Ascending aorta (tissue), 2 donors: ENCODE data around the gene SPG7. TPM values are rescaled to one million over a fixed set of nuclear protein-coding genes. Genes with fewer than 3 reads are reported as not detected.
A peak's percentile ranks its signal among the peaks of the same experiment; 100 is the strongest.

Experiments used
- DNase-seq, 2 donors: peaks; one replicate each; pipeline ENCODE4 v3.0.0-alpha.2; 2019; ENCODE audit warnings: low spot score in 2 of 2
- H3K27ac ChIP-seq, 2 donors: fragments of 200-600 bp; sonication (generic); one replicate each; pipeline ENCODE4 v1.5.1; 2016 to 2017; ENCODE audit warnings: mild to moderate bottlenecking in 1 of 2
- H3K27me3 ChIP-seq: fragments of 200-600 bp; sonication (generic); one replicate; pipeline ENCODE4 v1.5.1; 2017
- H3K36me3 ChIP-seq, 2 donors: fragments of 200-600 bp; sonication (generic); one replicate each; pipeline ENCODE4 v1.5.1; 2016
- H3K4me1 ChIP-seq, 2 donors: fragments of 200-600 bp; sonication (generic); one replicate each; pipeline ENCODE4 v1.5.1; 2016 to 2017; ENCODE audit warnings: mild to moderate bottlenecking in 1 of 2
- H3K4me3 ChIP-seq, 2 donors: fragments of 200-600 bp; sonication (generic); one replicate each; pipeline ENCODE4 v1.5.1; 2016 to 2017; ENCODE audit warnings: mild to moderate bottlenecking in 1 of 2
- H3K9me3 ChIP-seq, 2 donors: fragments of 200-600 bp; sonication (generic); one replicate each; pipeline ENCODE4 v1.5.1; 2016
- intact Hi-C: fragments of 100-400 bp; cut with DNase I; formaldehyde crosslinking; loops from one replicate; pipeline ENCODE4 v1.15.1; 2023
- total RNA-seq: library from RNA; depleted of rRNA; stranded (reverse); fragments of >200 nt; gene quantifications from one replicate; pipeline ENCODE4 v1.1.0, GENCODE V29; 2016
- TF ChIP-seq, protein P1 (sequence below), 3 experiments: fragments of 200-600 bp in 2 of 3; fragments of 450-650 bp in 1 of 3; sonication (generic) in 2 of 3; IDR thresholded peaks; one replicate each; pipeline ENCODE4 v1.5.1; 2016 to 2019; ENCODE audit warnings: antibody characterized with exemption in 3 of 3, mild to moderate bottlenecking in 1 of 3, moderate library complexity in 1 of 3

SPG7 gene
- total RNA-seq, 1 donor from 2014 or later: 108 TPM

DNA sequence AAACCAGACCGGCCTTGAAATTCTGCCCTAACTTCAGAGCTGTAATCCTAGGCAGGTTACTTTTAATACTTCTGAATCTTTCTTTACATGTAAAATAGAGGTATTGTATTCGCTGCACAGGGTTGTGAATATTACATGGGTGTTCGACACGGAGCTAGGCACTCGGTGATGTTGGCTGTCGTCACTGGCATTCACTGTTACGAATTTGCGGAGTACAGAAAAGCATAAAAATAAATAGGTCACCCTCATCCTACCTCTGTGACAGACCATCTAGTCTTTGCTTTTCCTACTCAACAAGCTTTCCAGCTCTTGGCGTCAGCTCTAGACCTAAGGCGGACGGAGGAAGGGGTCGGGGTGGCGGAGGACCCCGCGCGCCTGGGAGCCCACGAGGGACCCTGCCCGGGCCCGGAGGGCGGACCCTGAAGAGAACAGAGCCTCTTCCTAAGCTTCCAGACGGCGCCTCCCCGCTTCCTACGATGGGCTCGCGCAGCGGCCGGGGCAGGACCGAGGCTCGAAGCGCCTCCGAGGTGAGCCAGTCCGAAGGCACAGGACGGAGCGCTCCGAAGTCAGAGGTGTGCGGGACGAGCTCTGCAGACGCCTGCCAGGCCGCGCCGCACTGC is 879 bp upstream of the SPG7 start:
- DNase-seq: no peak
- intact Hi-C loops: loop anchor here (5.0 kb wide), 4 partner anchors 50 to 265 kb away; partner anchors contain the start of genes CHMP1A and SPATA33
- TF ChIP-seq, protein P1, sequence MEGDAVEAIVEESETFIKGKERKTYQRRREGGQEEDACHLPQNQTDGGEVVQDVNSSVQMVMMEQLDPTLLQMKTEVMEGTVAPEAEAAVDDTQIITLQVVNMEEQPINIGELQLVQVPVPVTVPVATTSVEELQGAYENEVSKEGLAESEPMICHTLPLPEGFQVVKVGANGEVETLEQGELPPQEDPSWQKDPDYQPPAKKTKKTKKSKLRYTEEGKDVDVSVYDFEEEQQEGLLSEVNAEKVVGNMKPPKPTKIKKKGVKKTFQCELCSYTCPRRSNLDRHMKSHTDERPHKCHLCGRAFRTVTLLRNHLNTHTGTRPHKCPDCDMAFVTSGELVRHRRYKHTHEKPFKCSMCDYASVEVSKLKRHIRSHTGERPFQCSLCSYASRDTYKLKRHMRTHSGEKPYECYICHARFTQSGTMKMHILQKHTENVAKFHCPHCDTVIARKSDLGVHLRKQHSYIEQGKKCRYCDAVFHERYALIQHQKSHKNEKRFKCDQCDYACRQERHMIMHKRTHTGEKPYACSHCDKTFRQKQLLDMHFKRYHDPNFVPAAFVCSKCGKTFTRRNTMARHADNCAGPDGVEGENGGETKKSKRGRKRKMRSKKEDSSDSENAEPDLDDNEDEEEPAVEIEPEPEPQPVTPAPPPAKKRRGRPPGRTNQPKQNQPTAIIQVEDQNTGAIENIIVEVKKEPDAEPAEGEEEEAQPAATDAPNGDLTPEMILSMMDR (IDR thresholded peaks at IDR 0.05): no peak
- H3K4me3 ChIP-seq: peak overlapping the region; percentile 66 to 97
- peaks cover 20 to 21% of the 10 kb centered on the region in 2 donors for H3K36me3 ChIP-seq
- H3K27me3 ChIP-seq: no peaks in the 10 kb centered on the region
- H3K9me3 ChIP-seq: no peaks in the 10 kb centered on the region
- peak overlapping the region; percentile 94 to 96 for H3K27ac ChIP-seq
- H3K4me1 ChIP-seq: peaks cover 8 to 24% of the 10 kb centered on the region in 2 donors

DNA sequence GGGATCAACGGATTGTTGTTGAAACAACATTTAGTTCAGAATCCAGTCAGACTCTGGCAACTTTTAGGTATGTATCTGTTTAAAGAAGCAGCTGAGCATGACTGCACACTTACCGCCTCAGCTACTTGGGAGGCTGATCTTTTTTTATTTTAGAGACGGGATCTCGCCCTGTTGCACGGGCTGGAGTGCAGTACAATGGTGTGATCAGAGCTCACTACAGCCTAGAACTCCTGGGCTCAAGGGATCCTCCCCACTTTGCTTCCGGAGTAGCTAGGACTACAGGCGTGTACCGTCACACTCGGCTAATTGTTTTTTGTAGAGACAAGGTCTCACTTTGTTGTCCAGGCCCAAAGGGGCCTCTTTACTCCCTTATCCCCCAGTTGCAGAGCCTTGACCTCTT is 2.3 kb downstream of the SPG7 start:
- intact Hi-C loops: no loop called here
- peaks cover 8 to 21% of the 10 kb centered on the region in 2 donors for H3K4me1 ChIP-seq
- no peak overlapping the region for H3K27ac ChIP-seq
- TF ChIP-seq, protein P1 (IDR thresholded peaks at IDR 0.05): no peak
- H3K36me3 ChIP-seq: peaks cover 41 to 48% of the 10 kb centered on the region in 2 donors
- H3K4me3 ChIP-seq: no peak overlapping the region
- no peaks in the 10 kb centered on the region for H3K9me3 ChIP-seq
- DNase-seq: no peak
- no peaks in the 10 kb centered on the region for H3K27me3 ChIP-seq

DNA sequence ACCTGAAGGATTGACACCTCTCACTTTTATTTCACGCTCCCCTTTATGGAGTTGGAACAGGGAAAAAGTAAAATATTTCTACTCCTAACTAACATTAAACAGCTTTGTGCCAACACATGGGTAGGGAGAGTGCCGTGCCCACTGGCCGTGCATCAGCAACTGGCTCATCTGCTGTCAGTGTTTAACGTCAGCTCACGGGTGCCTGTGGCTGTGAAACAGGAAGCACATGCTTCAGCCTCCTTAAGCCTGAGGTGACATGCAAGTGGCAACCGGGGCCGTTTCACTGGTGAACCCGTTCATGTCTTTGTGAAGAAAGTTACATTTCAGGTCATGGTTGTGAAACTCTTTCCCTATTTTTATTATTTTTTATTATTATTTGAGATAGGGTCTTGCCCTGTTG is 3.2 kb downstream of the SPG7 start:
- H3K36me3 ChIP-seq: peaks cover 49 to 56% of the 10 kb centered on the region in 2 donors
- H3K27ac ChIP-seq: no peak overlapping the region
- no peaks in the 10 kb centered on the region for H3K27me3 ChIP-seq
- peaks cover 8 to 21% of the 10 kb centered on the region in 2 donors for H3K4me1 ChIP-seq
- no peaks in the 10 kb centered on the region for H3K9me3 ChIP-seq
- H3K4me3 ChIP-seq: no peak overlapping the region
- TF ChIP-seq, protein P1 (IDR thresholded peaks at IDR 0.05): no peak
- intact Hi-C loops: no loop called here
- DNase-seq: no peak

DNA sequence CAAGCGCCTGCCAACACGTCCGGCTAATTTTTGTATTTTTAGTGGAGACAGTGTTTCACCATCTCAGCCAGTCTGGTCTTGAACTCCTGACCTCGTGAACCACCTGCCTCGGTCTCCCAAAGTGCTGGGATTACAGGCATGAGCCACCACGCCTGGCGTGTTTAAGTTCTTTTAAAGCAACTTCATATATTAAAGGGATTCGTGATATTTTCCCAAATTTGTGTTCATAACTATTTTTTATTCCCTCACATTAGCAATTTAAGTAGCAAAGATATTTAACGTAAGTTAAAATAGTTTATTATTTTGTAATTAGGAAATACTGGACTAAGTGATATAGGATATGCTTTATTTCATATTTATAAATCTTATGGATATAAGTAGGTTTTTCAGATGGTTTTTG is 4.2 kb downstream of the SPG7 start:
- no peak for DNase-seq
- Histone ChIP-seq H3K27ac (no peak overlapping the region), H3K4me3 (no peak overlapping the region), H3K27me3 (no peaks in the 10 kb centered on the region), H3K36me3 (peaks cover 58 to 67% of the 10 kb centered on the region in 2 donors), H3K9me3 (no peaks in the 10 kb centered on the region), H3K4me1 (peaks cover 8 to 13% of the 10 kb centered on the region in 2 donors)
- intact Hi-C loops: no loop called here
- TF ChIP-seq, protein P1 (IDR thresholded peaks at IDR 0.05): no peak

DNA sequence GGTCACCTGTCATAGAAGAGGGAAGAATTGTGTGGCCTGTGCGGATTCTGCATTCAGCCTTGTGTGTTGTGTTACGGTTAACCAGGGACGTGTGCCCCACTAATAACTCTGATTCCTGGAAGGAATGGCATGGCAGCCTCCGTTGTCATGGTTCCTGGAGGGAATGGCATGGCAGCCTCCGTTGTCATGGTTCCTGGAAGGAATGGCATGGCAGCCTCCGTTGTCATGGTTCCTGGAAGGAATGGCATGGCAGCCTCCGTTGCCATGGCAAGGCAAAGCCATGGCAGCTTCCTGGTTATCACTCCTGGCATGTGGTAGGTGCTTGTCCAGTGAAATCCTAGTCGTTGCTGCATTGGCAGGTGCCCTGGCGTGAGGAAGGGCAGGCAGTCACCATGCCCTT is 8.9 kb downstream of the SPG7 start:
- Histone ChIP-seq H3K36me3 (peaks cover 65 to 86% of the 10 kb centered on the region in 2 donors), H3K4me3 (no peak overlapping the region), H3K27me3 (no peaks in the 10 kb centered on the region), H3K9me3 (no peaks in the 10 kb centered on the region), H3K4me1 (no peaks in the 10 kb centered on the region), H3K27ac (no peak overlapping the region)
- intact Hi-C loops: no loop called here
- TF ChIP-seq, protein P1 (IDR thresholded peaks at IDR 0.05): no peak
- no peak for DNase-seq
